Stimulated activated CD4-positive, alpha-beta T cell treated with anti-CD3 and anti-CD28 coated beads, TNF-alpha, amount 100 ng/mL, for 1 hour (primary cell): Measurements from ENCODE around the gene VWF.
A peak's percentile ranks its signal among the peaks of the same experiment; 100 is the strongest.

ENCODE experiments used
- DNase-seq, 3 donors: peaks; one replicate each; pipeline ENCODE4 v3.0.0-alpha.2; 2020; ENCODE audit warnings: low read depth in 3 of 3, low spot score in 1 of 3

VWF gene

GRCh38 chr12:5988659-5989116, 135.8 kb downstream of the VWF start:
- DNase-seq = peak; percentile 15 to 60 (median 38)

GRCh38 chr12:5988088-5988487, 136.4 kb downstream of the VWF start:
- DNase-seq = no peak

DNA sequence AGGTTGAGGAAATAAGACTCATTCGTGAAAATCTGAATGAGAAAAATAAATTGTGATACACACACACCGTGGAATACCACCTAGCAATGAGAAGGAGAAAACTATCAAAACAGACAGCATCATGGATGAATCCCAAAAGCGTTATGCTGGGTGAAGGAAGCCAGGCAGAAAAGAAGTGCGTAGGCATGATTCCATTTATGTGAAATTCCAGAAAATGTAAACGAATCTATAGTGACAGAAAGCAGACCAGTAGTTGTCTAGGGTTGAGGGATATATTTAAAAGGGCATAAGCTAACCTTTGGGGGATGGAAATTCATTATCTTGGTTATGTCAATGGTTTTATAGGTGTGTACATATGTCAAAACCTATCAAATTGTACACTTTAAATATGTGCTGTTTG, 136.9 kb downstream of the VWF start:
- DNase-seq = no peak

- DNase-seq = no peak
Measured at GRCh38 chr12:5985471-5985870, 139.0 kb downstream of the VWF start.

- DNase-seq = no peak
Measured at GRCh38 chr12:5984873-5985272, 139.6 kb downstream of the VWF start.

DNA sequence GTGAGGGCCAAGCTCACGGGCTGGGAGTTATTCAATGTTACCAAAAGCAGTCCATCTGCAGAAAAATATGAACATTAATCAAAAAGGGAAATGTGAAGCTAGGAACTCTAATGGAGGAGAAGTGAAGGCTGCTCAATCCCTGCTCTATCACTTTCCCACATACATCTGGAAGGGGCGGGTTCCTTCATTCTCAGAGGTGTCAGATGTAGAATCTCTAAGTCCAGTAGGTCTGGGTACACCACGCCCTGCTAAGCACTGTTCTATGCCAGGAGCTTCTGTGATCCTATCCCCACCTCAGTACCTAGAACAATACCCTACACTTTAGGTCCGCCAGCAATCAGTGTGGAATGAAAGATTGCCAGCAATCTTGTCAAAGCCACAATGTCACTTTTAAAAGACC, 142.4 kb downstream of the VWF start:
- DNase-seq = no peak

GRCh38 chr12:5977556-5977955, 146.9 kb downstream of the VWF start:
- DNase-seq = no peak

DNA sequence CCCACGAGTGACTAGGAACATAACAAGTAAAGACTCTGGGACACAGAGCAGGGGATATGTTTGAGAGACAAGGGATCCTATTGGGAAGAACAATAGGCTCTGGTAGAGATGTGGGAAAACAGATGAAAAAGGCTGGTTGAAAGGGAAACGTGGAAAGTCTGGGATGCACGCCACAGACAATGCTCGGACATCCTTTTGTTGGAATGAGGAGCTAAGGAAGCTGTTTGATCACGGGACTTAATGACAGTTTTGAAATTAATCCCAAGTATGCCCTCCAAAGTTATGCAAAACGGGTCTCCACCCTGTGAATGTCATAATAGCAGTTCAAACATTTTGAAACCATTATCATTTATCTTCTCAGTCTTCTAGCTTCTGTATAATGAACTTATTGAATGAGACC, 147.8 kb downstream of the VWF start:
- DNase-seq = no peak

DNA sequence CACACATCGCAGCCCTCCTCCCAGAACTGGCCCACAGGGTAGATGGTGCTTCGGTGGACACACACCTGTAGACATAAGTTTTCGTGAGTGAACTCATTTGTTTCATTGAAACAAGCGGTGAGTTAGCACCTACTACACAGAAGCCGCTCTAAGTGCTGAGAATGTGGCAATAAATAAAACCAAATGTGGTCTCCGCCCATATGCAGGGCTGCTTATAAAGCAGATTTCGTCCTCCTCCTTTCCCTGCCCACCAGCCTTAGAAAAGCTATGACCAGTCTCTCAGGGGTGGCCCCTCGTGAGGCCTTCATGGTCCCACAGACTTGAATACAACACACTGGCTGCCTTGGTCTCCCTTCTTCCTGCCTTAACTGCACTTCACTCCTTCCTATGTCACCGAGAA, 148.3 kb downstream of the VWF start:
- no peak for DNase-seq

- DNase-seq = no peak
Measured at GRCh38 chr12:5973461-5974115, 150.9 kb downstream of the VWF start.

DNA sequence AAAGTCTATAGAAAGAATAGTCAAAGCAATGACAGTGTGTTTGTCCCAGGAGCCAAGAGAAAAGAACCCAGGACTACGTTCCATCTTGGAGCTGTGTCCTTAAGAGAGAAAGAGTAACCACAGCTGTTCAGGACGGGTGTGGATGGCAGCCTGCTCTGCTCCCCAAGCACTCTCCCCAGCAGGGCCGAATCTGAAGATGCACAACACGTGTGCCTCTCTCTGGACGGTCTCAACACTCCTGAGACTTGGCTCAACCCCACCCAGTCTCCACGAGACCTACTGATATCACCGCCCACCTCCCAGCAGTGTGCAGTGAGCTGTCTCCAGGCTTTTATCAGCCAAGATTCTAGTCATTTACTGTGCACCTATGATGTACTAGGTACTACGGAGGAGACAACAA, 152.1 kb downstream of the VWF start:
- no peak for DNase-seq

- no peak for DNase-seq
Measured at GRCh38 chr12:5971194-5971850, 153.1 kb downstream of the VWF start.

GRCh38 chr12:5969974-5970690, 154.3 kb downstream of the VWF start:
- DNase-seq = no peak

DNA sequence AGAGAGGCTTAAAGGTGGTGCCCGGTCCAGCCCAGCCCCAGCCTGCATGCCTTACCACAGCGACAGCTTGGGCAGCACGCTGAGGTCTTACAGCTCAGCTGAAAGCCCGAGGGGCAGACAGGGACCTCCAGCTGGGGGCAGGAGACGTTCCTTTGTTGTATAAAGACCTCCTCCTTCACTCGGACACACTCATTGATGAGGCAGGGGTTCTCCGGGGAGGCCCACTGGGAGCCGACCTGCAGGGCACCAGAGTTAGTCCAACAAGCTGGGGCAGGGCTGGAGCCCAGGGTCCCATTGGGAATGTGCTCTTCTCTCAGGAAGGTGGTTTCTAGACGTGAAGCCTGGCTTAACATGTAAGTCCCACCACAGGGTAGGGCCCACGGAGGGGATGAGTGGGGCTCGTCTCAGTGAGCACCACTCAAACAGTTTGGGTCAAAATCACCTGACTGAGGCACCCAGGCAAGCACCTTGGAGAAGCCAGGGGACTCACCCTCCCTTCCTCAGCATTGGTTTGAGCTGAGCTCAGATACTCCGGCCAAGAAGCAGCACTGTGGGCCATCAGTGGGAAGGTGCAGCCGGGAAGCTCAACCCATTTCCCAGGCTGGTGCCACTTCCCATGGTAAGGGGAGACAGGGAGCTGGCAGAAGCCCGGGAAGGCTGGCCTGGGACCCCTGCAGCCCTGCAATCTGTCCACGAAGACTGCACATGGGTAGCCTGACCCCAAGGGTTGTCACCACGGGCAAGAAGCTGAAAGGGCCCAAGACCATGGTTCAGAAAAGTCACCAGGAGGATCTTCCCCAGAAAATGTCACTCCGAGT, 155.1 kb downstream of the VWF start:
- no peak for DNase-seq

DNA sequence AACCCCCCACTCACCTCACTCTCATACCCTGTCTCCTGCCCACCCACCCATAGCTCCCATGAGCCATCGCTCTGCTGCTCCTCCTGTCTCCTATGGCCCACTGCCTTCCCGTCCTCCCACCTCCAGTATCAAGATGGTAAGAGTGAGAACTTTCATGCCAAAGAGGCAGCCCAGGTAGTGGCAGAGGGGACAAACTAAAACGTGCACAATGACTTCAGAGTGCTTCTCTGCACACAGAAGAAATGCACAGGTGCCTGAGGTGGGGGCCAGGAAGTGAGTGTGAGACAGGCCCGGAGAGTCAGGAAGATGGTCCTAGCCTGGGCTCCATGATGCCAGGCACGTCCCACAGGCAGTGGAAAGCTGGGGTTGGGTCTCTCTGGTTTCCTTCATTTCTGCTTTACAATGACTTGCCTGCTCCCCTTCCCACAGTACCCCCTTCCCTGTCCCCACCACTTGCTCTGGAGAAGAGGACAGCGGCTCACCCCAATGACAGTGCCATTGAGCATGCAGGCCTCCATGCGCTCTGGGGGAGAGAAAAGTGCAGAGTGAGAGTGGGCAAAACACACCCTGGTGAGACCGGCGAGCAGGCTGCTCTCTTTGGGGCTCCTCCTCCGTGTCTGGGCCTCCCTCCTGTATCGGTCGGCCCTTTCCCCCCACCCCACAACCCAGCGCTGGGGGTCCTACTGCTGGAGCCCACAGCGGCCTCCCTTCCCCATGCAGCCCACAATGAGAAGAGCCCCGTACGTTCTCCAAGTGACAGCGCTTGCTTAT, 156.6 kb downstream of the VWF start:
- DNase-seq = no peak

- no peak for DNase-seq
Measured at GRCh38 chr12:5966486-5967095, 157.9 kb downstream of the VWF start.

GRCh38 chr12:5965950-5966383, 158.5 kb downstream of the VWF start:
- peak in 1 of 3 donors; percentile 30 for DNase-seq

- DNase-seq = no peak
Measured at GRCh38 chr12:5964913-5965900, 159.3 kb downstream of the VWF start.

DNA sequence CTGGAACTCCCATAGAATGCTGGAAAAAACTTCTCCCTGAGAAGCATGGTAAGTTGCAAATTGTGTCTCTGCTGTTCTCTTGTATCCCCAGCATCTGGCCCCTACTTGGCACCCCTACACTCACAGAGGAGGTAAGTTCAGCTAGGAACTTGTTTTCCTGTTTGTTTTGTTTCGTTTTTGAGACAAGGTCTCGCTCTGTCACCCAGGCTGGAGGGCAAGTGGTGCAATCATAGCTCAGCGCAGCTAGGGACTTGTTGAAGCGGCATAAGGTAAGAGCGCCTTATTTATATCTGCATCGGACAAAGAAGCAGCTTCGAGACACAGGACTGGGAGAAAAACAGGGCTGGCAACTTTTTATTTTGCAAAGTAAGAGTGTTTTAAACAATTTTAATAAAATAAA, 161.0 kb downstream of the VWF start:
- no peak for DNase-seq
